Sigmoid colon (tissue), 4 donors: ENCODE data around the gene LDB1.

Experiments used
- EP300 ChIP-seq, 4 donors: sonication (generic); formaldehyde crosslinking; IDR thresholded peaks; one replicate each; pipeline ENCODE4 v1.6.1; 2017; ENCODE audit warnings: antibody characterized with exemption in 4 of 4
- POLR2A ChIP-seq, 2 donors: fragments of 450-650 bp; IDR thresholded peaks; one replicate each; pipeline ENCODE4 v1.6.1; 2016; ENCODE audit warnings: antibody characterized with exemption in 2 of 2, mild to moderate bottlenecking in 2 of 2, moderate library complexity in 2 of 2
- TF ChIP-seq, protein P1 (sequence below), 4 experiments: fragments of 450-650 bp in 3 of 4; fragments of 200-600 bp in 1 of 4; IDR thresholded peaks; one replicate each; pipeline ENCODE4 v1.5.1; 2016 to 2019; ENCODE audit warnings: antibody characterized with exemption in 4 of 4, mild to moderate bottlenecking in 3 of 4, moderate library complexity in 2 of 4

DNA sequence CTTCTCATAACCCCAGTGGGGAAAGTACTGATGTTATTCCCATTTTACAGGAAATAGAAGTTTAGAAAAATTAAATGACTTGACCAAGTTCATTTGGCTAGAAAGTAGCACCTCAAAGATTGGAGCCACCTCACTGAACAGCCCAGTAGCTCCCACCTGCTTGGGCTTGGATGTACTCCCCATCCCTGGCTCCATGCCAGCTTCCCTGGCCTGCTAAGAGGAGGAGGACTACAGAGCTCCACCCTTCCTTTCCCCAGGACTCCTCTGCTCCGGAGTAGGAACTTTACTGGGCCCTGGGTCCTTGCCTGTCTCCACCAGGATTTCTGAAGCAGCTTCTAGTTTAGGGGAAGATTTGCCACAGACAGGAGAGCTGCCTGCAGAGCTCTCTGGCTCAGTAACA lies 52.0 kb downstream of the LDB1 start:
- TF ChIP-seq POLR2A (IDR thresholded peaks at IDR 0.05) (no peak), EP300 (IDR thresholded peaks at IDR 0.05) (no peak)
- TF ChIP-seq, protein P1, sequence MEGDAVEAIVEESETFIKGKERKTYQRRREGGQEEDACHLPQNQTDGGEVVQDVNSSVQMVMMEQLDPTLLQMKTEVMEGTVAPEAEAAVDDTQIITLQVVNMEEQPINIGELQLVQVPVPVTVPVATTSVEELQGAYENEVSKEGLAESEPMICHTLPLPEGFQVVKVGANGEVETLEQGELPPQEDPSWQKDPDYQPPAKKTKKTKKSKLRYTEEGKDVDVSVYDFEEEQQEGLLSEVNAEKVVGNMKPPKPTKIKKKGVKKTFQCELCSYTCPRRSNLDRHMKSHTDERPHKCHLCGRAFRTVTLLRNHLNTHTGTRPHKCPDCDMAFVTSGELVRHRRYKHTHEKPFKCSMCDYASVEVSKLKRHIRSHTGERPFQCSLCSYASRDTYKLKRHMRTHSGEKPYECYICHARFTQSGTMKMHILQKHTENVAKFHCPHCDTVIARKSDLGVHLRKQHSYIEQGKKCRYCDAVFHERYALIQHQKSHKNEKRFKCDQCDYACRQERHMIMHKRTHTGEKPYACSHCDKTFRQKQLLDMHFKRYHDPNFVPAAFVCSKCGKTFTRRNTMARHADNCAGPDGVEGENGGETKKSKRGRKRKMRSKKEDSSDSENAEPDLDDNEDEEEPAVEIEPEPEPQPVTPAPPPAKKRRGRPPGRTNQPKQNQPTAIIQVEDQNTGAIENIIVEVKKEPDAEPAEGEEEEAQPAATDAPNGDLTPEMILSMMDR (IDR thresholded peaks at IDR 0.05), result no peak
